ENCODE data around the gene SLC41A3.

The SLC41A3 gene

GRCh38 chr3:126085276-126085675 lies 1.4 kb upstream of the SLC41A3 start:
- no peak for TF ChIP-seq CTCF (conservative IDR thresholded peaks at IDR 0.05; ENCODE audit: low read depth)
- ChIA-PET POLR2A (ENCODE audit: low non-redundant PET) (interaction anchor here (0.8 kb wide), 1 partner anchor 82 kb away, joined by 14 read pairs; no protein-coding TSS in a partner anchor), CTCF (no interaction called here)
- no peak for DNase-seq (ENCODE audit: low spot score)
- no peak overlapping the region for H3K27ac ChIP-seq

- H3K27ac ChIP-seq = no peak overlapping the region
- CTCF ChIA-PET = interaction anchor here (0.6 kb wide), 1 partner anchor 1362 kb away, joined by 3 read pairs; no protein-coding TSS in a partner anchor
- no peak for DNase-seq (ENCODE audit: low spot score)
- no peak for TF ChIP-seq CTCF (conservative IDR thresholded peaks at IDR 0.05; ENCODE audit: low read depth)
- POLR2A ChIA-PET (ENCODE audit: low non-redundant PET) = interaction anchor here (0.8 to 1.0 kb wide), 2 partner anchors 82 to 94 kb away, joined by 3 to 14 read pairs; no protein-coding TSS in a partner anchor
Observed at GRCh38 chr3:126084768-126085180, 850 bp upstream of the SLC41A3 start.

GRCh38 chr3:126083511-126083912 lies 412 bp downstream of the SLC41A3 start:
- H3K27ac ChIP-seq = peak overlapping the region; percentile 84
- ChIA-PET CTCF (interaction anchor here (0.7 kb wide), 1 partner anchor 496 kb away, joined by 4 read pairs; no protein-coding TSS in a partner anchor), POLR2A (ENCODE audit: low non-redundant PET) (no interaction called here)
- peak; percentile 49 for DNase-seq (ENCODE audit: low spot score)
- no peak for TF ChIP-seq CTCF (conservative IDR thresholded peaks at IDR 0.05; ENCODE audit: low read depth)

- ChIA-PET CTCF (no interaction called here), POLR2A (ENCODE audit: low non-redundant PET) (no interaction called here)
- no peak for TF ChIP-seq CTCF (conservative IDR thresholded peaks at IDR 0.05; ENCODE audit: low read depth)
- peak; percentile 21 for DNase-seq (ENCODE audit: low spot score)
- H3K27ac ChIP-seq = peak overlapping the region; percentile 84
Observed at GRCh38 chr3:126083138-126083445, 832 bp downstream of the SLC41A3 start.

- ChIA-PET CTCF (interaction anchor here (0.5 kb wide), 1 partner anchor 38 kb away, joined by 3 read pairs; no protein-coding TSS in a partner anchor), POLR2A (ENCODE audit: low non-redundant PET) (no interaction called here)
- no peak for DNase-seq (ENCODE audit: low spot score)
- TF ChIP-seq CTCF (conservative IDR thresholded peaks at IDR 0.05; ENCODE audit: low read depth) = no peak
- peak overlapping the region; percentile 84 for H3K27ac ChIP-seq
Observed at GRCh38 chr3:126082362-126083137, 1.4 kb downstream of the SLC41A3 start.

GRCh38 chr3:126081618-126082361 lies 2.1 kb downstream of the SLC41A3 start:
- peak; percentile 75 for DNase-seq (ENCODE audit: low spot score)
- peak; percentile 36 for TF ChIP-seq CTCF (conservative IDR thresholded peaks at IDR 0.05; ENCODE audit: low read depth)
- peak overlapping the region; percentile 84 for H3K27ac ChIP-seq
- ChIA-PET CTCF (interaction anchor here (0.5 to 0.9 kb wide), 3 partner anchors 21 to 37 kb away, joined by 3 to 7 read pairs (median 3); no protein-coding TSS in a partner anchor), POLR2A (ENCODE audit: low non-redundant PET) (no interaction called here)
